ENCODE data around the gene OPCML.

OPCML gene

DNA sequence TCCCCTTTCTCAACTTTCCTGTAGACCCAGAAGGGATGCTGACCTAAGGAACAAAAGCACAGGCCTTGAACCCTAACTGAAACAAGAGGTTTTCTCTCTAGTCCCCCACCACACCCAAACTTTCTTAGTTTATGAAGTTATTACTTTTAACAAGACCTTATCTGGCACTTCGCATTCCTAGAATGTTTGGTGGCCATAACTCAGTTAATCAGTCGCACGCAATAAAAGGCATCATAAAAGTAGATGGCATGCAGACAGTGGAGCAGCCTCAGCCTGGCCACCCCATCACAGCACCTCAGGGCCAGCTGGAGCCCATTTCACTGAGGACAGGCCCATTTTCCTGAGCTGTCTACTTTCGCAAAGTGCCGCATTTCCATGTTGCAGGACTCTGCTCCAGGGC, 301.9 kb downstream of the OPCML start:
- TF ChIP-seq, protein P1, sequence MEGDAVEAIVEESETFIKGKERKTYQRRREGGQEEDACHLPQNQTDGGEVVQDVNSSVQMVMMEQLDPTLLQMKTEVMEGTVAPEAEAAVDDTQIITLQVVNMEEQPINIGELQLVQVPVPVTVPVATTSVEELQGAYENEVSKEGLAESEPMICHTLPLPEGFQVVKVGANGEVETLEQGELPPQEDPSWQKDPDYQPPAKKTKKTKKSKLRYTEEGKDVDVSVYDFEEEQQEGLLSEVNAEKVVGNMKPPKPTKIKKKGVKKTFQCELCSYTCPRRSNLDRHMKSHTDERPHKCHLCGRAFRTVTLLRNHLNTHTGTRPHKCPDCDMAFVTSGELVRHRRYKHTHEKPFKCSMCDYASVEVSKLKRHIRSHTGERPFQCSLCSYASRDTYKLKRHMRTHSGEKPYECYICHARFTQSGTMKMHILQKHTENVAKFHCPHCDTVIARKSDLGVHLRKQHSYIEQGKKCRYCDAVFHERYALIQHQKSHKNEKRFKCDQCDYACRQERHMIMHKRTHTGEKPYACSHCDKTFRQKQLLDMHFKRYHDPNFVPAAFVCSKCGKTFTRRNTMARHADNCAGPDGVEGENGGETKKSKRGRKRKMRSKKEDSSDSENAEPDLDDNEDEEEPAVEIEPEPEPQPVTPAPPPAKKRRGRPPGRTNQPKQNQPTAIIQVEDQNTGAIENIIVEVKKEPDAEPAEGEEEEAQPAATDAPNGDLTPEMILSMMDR (conservative IDR thresholded peaks at IDR 0.05): no peak
- H3K27ac ChIP-seq: no peak overlapping the region

DNA sequence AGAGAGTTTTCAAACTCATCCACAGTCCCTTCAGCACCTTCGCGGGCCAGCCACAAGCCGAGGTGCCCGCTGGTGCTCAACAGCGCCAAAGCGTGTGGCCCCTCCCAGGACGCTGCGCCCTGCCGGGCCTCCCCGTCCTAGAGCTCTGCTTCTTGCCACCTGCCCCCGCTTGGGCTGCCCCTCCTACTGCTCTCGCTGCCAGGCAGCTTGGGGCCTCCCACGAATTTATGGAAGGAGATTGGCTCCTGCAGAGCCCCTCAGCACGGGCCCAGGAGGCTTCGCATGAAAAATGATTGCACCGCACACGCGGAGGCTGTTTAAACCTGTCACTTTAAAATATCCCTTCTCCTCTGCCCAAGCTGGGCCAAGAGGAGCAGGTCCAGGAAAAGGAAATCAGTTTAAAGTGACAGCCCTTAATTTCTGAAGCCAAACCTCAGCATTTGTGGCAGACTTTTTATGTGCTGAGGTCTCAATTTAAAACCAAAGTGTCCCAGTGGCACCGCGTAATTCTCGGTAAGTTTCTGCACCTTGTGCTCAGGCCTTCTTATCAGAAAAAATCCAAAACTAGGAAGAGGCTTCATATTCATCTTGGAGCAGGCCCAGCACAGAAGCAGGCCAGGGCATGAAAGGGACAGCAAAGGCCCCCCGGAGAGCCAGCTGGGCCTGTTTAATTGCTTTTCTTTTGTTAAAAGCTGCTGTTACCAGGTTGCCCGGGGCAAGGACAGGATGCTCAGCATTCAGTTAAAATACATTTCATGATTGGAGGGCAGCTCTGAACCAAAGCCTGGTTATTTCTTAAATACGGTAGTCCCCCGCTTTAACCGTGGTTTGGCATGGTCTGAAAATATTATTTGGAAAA, 303.6 kb downstream of the OPCML start:
- TF ChIP-seq, protein P1 (conservative IDR thresholded peaks at IDR 0.05): no peak
- peak overlapping the region; percentile 19; the same call in 1 of the 2 replicates for H3K27ac ChIP-seq

DNA sequence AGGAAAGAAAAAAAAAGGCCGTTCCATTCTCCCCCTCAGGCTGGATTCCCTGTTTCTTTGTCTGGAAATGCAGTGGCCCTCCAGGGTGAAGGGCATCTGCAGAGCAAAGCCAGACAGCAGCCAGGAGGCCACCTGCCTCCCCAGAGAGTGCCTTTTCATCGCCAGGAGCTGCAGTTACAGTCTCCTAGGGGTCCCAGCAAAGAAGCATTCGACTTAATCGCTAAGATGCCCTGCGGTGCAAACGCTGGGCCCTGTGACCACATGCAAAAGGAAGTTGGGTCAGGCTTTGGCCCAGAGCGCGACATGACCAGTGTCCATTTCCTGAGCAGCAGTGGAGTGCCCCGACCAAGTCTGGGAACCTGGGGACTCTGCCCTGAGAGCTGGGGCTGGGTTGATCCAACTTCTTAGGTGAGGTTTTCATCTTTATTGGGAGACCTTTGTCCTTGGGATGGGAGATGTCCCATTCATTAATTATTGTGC, 304.6 kb downstream of the OPCML start:
- TF ChIP-seq, protein P1 (conservative IDR thresholded peaks at IDR 0.05): no peak

DNA sequence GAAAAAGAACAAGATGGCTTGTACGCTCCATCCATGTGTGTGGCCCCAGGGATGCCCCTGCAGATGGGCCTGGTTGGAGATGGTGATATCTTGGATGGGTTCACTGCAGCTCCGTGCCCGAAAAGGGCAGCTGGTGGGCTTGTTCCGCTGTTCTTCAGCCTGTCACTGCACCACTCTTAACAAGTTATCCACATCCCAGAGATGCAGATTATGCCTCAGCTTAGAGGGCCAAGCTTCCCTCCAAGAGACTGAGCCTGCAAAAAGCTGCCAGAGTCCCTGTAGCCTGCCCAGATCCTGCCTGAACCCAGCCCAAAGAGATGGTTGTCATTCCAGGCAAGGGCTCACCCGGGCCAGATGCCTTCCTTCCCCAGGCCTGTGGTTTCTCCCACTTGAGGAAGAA, 308.0 kb downstream of the OPCML start:
- TF ChIP-seq, protein P1 (conservative IDR thresholded peaks at IDR 0.05): no peak
- no peak overlapping the region for H3K27ac ChIP-seq

More for the DNA sequence above, 304.6 kb downstream of the OPCML start:
- no peak overlapping the region for H3K27ac ChIP-seq

DNA sequence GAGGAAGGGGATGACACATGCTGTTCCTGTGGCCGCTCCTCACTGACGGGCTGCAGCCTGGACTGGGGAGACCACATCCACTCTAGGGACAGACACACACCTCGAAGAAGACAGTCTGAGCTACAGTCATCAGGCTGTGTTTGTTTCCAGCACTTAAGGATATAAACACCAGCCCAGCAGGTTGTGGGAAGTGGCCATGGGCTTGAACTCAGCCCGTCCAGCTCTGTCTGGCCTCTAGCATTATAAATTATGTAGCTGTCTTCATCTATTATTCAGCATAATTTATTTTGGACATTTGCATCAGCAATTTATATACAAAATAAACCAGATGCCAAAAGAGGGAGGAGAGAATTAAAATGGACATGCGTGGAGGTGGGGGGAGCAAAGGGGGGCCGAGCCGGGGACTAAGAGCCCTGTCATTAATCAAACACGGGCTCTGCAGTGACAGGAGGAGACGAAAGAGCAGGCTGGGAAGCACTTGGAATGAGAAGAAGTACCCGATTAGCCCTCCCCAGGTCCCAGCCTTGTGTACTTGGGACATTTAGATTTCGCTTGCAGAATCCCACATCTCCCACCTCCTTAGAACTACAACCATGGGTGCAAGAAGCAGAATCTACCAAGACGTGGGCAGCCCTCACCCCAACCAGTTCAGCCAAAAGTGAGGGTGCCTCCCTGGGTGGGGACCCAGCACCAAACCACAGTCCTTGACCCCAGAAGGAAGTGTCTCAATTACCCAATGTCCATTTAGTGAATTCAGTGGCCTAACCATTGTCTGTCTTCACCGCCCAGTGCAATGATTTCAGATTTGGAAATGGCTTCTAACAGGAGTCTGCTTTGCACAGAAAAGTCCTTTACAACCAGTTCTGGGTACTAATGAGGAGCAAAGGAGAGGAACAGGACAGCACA, 309.6 kb downstream of the OPCML start:
- H3K27ac ChIP-seq: no peak overlapping the region
- TF ChIP-seq, protein P1 (conservative IDR thresholded peaks at IDR 0.05): no peak

DNA sequence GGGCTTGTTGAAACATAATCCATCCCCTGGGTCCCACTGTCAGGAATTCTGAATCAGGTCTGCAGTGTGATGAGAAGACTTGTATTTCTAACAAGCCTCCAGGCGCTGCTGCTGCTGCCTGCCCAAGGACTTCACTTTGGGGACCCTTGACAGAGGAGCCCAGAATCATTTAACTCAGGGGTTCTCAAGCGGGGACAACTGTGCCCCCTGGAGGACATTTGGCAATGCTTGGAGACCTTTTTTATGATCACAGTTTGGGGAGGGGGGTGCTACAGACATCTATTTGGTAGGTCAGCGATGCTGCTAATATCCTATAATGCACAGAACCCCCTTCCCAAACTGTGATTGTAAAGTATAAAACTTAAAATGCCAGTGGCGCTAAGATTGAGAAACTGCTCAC, 312.8 kb downstream of the OPCML start:
- TF ChIP-seq, protein P1 (conservative IDR thresholded peaks at IDR 0.05): no peak; the same call in 1 of the 2 replicates
- no peak overlapping the region for H3K27ac ChIP-seq

DNA sequence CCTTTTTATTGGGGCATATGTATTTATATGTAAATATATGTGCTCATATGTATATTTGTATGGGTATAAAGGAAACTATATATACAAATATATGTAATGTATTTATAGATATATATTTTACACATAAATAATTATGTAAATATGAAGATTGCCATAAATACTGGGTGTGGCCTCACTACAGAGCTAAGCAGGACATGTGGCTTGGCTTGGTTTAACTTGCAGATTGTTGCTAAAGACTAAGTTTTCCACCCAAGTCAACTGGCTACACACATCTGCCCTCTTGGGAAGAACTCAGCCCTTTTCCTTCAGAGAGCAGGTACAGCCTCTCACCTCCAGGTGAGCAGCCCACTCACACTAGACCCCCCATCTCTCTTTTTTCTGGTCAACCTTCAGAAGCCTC, 315.5 kb downstream of the OPCML start:
- TF ChIP-seq, protein P1 (conservative IDR thresholded peaks at IDR 0.05): no peak

More for the DNA sequence above, 315.5 kb downstream of the OPCML start:
- no peak overlapping the region for H3K27ac ChIP-seq

Data from VCaP (cell line).